ENCODE data around the gene DHX40. TPM values are rescaled to one million over a fixed set of nuclear protein-coding genes. Genes with fewer than 3 reads are reported as not detected.

Gene DHX40
- total and polyA plus RNA-seq, 2 of the 13 experiments (the other 11 are each of a cell fraction or from before 2014, with no cell fraction given) = 22.2 to 37.0 TPM

DNA sequence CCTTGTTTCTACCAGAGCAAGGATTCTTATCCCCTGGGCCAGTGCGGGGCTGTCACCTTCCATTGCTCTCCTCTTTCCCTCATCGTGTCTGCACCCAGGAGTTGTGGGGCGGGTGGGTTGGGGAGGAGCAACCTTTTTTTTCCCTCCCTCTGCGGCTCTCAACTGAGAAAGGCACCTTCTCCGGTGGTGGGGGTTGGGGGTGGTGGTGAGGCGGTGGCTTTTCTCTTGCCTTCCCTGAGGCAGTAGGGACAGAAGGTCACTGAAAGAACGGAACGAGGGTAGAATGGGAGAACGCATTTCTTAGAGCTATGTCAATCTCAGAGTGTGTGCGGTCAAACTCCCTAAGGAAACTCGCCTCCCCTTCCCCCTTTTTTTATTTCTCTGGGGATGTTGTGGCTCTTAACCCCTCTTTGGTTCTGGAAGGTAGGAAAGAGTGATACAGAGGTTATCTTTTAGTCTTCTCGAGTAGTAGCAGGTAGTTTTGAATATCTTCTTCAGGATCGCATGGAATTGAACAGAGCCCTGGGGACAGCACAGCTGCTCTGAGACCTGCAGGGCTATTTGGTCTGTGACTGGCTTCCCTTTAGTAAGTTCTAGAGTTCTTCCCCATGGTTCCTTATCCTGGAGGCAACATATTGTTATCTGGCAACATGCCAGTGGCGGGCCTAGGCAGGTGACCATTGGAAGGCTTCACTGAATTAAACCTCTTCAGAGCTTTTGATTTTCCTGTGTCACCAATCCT is 55.3 kb downstream of the DHX40 start (continued):
- TF ChIP-seq, protein P1, sequence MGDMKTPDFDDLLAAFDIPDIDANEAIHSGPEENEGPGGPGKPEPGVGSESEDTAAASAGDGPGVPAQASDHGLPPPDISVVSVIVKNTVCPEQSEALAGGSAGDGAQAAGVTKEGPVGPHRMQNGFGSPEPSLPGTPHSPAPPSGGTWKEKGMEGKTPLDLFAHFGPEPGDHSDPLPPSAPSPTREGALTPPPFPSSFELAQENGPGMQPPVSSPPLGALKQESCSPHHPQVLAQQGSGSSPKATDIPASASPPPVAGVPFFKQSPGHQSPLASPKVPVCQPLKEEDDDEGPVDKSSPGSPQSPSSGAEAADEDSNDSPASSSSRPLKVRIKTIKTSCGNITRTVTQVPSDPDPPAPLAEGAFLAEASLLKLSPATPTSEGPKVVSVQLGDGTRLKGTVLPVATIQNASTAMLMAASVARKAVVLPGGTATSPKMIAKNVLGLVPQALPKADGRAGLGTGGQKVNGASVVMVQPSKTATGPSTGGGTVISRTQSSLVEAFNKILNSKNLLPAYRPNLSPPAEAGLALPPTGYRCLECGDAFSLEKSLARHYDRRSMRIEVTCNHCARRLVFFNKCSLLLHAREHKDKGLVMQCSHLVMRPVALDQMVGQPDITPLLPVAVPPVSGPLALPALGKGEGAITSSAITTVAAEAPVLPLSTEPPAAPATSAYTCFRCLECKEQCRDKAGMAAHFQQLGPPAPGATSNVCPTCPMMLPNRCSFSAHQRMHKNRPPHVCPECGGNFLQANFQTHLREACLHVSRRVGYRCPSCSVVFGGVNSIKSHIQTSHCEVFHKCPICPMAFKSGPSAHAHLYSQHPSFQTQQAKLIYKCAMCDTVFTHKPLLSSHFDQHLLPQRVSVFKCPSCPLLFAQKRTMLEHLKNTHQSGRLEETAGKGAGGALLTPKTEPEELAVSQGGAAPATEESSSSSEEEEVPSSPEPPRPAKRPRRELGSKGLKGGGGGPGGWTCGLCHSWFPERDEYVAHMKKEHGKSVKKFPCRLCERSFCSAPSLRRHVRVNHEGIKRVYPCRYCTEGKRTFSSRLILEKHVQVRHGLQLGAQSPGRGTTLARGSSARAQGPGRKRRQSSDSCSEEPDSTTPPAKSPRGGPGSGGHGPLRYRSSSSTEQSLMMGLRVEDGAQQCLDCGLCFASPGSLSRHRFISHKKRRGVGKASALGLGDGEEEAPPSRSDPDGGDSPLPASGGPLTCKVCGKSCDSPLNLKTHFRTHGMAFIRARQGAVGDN (CRISPR knock-in tag; IDR thresholded peaks at IDR 0.05) = no peak
- TF ChIP-seq ZSCAN9 (CRISPR knock-in tag; IDR thresholded peaks at IDR 0.05; ENCODE audit: borderline replicate concordance) = peak; percentile 23; the same call in 1 of the 2 replicates
- 0 out of 2 replicates have a peak, but pooled peaks have one; percentile 13 for TF ChIP-seq KLF11 (CRISPR knock-in tag; IDR thresholded peaks at IDR 0.05)
- TF ChIP-seq HMGA1 (CRISPR knock-in tag; conservative IDR thresholded peaks at IDR 0.05) = no peak
- peak; percentile 39 for TF ChIP-seq THAP11 (CRISPR knock-in tag; IDR thresholded peaks at IDR 0.05)
- no peak for TF ChIP-seq NFKBIZ (CRISPR knock-in tag; IDR thresholded peaks at IDR 0.05)
- TF ChIP-seq IRF2 (CRISPR knock-in tag; IDR thresholded peaks at IDR 0.05) = 0 out of 2 replicates have a peak, but pooled peaks have one; percentile 15
- no peak for TF ChIP-seq BCL6 (CRISPR knock-in tag; IDR thresholded peaks at IDR 0.05)
- TF ChIP-seq YEATS2 (CRISPR knock-in tag; IDR thresholded peaks at IDR 0.05; ENCODE audit: borderline replicate concordance) = 0 out of 2 replicates have a peak, but pooled peaks have one; percentile 18
- TF ChIP-seq, protein P2, sequence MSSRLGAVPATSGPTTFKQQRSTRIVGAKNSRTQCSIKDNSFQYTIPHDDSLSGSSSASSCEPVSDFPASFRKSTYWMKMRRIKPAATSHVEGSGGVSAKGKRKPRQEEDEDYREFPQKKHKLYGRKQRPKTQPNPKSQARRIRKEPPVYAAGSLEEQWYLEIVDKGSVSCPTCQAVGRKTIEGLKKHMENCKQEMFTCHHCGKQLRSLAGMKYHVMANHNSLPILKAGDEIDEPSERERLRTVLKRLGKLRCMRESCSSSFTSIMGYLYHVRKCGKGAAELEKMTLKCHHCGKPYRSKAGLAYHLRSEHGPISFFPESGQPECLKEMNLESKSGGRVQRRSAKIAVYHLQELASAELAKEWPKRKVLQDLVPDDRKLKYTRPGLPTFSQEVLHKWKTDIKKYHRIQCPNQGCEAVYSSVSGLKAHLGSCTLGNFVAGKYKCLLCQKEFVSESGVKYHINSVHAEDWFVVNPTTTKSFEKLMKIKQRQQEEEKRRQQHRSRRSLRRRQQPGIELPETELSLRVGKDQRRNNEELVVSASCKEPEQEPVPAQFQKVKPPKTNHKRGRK (CRISPR knock-in tag; IDR thresholded peaks at IDR 0.05) = no peak
- 0 out of 2 replicates have a peak, but pooled peaks have one; percentile 33 for TF ChIP-seq ZNF33B (CRISPR knock-in tag; IDR thresholded peaks at IDR 0.05)
- TF ChIP-seq ZNF124 (CRISPR knock-in tag; IDR thresholded peaks at IDR 0.05) = 0 out of 2 replicates have a peak, but pooled peaks have one; percentile 22
- TF ChIP-seq CENPX (CRISPR knock-in tag; IDR thresholded peaks at IDR 0.05) = no peak
- TF ChIP-seq MAZ (IDR thresholded peaks at IDR 0.05; ENCODE audit: borderline replicate concordance, low read depth, low read length) = no peak
- no peak for TF ChIP-seq MAZ (CRISPR knock-in tag; IDR thresholded peaks at IDR 0.05; ENCODE audit: low read depth)
- no peak for TF ChIP-seq SP5 (CRISPR knock-in tag; IDR thresholded peaks at IDR 0.05; ENCODE audit: borderline replicate concordance, low read depth)
- 0 out of 2 replicates have a peak, but pooled peaks have one; percentile 26 for TF ChIP-seq SAP130 (CRISPR knock-in tag; IDR thresholded peaks at IDR 0.05; ENCODE audit: low read depth)
- TF ChIP-seq CCDC6 (CRISPR knock-in tag; IDR thresholded peaks at IDR 0.05) = 0 out of 2 replicates have a peak, but pooled peaks have one; percentile 57
- peak; percentile 32; the same call in 1 of the 2 replicates for TF ChIP-seq CREM (IDR thresholded peaks at IDR 0.05)
- TF ChIP-seq CREM (CRISPR knock-in tag; IDR thresholded peaks at IDR 0.05) = no peak
- no peak for TF ChIP-seq JUNB (CRISPR knock-in tag; IDR thresholded peaks at IDR 0.05; ENCODE audit: borderline replicate concordance)
- 0 out of 2 replicates have a peak, but pooled peaks have one; percentile 12 for TF ChIP-seq NFYB (CRISPR knock-in tag; IDR thresholded peaks at IDR 0.05)
- 0 out of 2 replicates have a peak, but pooled peaks have one; percentile 34 for TF ChIP-seq TGIF2 (CRISPR knock-in tag; IDR thresholded peaks at IDR 0.05)

All from HepG2 (cell line).